Testis (tissue), 2 donors: Measurements from ENCODE around the gene TSSK3.

Source experiments
- POLR2A ChIP-seq: fragments of 450-650 bp; IDR thresholded peaks from one replicate; pipeline ENCODE4 v1.6.1; 2017; ENCODE audit warnings: antibody characterized with exemption, mild to moderate bottlenecking, moderate library complexity
- TF ChIP-seq, protein P1 (sequence below), 3 experiments: fragments of 450-650 bp in 2 of 3; fragments of 200-600 bp in 1 of 3; sonication (generic) in 1 of 3; IDR thresholded peaks; one replicate each; pipeline ENCODE4 v1.5.1; 2016 to 2019; ENCODE audit warnings: antibody characterized with exemption in 3 of 3, mild to moderate bottlenecking in 2 of 3, moderate library complexity in 1 of 3

- TF ChIP-seq, protein P1, sequence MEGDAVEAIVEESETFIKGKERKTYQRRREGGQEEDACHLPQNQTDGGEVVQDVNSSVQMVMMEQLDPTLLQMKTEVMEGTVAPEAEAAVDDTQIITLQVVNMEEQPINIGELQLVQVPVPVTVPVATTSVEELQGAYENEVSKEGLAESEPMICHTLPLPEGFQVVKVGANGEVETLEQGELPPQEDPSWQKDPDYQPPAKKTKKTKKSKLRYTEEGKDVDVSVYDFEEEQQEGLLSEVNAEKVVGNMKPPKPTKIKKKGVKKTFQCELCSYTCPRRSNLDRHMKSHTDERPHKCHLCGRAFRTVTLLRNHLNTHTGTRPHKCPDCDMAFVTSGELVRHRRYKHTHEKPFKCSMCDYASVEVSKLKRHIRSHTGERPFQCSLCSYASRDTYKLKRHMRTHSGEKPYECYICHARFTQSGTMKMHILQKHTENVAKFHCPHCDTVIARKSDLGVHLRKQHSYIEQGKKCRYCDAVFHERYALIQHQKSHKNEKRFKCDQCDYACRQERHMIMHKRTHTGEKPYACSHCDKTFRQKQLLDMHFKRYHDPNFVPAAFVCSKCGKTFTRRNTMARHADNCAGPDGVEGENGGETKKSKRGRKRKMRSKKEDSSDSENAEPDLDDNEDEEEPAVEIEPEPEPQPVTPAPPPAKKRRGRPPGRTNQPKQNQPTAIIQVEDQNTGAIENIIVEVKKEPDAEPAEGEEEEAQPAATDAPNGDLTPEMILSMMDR (IDR thresholded peaks at IDR 0.05) = no peak
- no peak for TF ChIP-seq POLR2A
Observed at GRCh38 chr1:32405672-32406467, 43.5 kb downstream of the TSSK3 start.
